ENCODE results near the gene EGFL7. TPM values are rescaled to one million over a fixed set of nuclear protein-coding genes. Genes with fewer than 3 reads are reported as not detected.

EGFL7 gene
- total and polyA plus RNA-seq, 4 donors: 32.1 to 39.7 (median 36.5) TPM

DNA sequence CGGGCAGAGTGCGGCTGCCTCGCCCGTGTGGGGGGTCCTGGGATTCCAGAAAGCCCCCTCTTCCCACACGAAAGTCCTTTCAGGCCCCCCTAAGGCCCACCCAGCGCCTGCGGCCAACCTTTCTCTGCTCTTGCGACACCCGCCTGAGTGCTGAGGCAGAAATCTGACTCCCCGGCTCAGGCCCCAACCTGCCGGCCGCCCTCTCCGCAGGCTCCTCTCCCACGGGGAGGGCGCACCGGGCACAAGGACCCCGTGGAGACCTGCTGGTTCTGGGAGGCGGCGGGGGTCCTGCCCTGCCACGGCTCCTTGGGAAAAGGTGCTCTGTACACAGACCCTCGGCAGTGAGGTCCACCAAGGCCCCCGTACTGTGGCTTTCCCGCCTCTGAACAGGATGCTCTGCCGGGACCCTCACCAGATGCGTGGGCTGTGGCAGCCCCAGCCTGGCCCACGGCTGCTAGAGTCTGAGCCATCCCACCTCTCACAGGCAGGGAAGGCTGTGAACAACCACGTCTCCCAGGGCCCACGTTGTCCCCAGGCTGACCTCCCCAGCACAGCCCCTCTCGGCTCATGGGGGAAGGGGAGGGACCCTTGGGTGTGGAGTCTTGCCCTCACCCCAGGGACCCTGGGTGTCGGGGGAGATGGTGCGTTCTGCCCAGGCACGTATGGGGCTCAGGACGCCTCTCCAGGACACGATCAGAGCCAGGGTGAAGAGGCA lies 41.5 kb upstream of the EGFL7 start:
- H3K4me1 ChIP-seq (ENCODE audit: control insufficient read depth in 4 of 4, insufficient read depth in 4 of 4, low read length in 3 of 4): peaks cover 37 to 65% (median 54%) of the 10 kb centered on the region in 4 donors
- 87% methylated on average over 34 of the region's 34 CpGs for WGBS
- no peaks in the 10 kb centered on the region for H3K27me3 ChIP-seq (ENCODE audit: control insufficient read depth in 4 of 4, insufficient read depth in 4 of 4, low read length in 3 of 4)
- no peak overlapping the region for H3K9ac ChIP-seq (ENCODE audit: low read depth in 1 of 2, low read length in 2 of 2)
- H3K9me3 ChIP-seq (ENCODE audit: control insufficient read depth in 4 of 4, low read length in 3 of 4): no peaks in the 10 kb centered on the region
- no peaks in the 10 kb centered on the region for H3K36me3 ChIP-seq (ENCODE audit: control insufficient read depth in 4 of 4, insufficient read depth in 3 of 4, low read depth in 1 of 4, low read length in 3 of 4)
- H3K4me3 ChIP-seq (ENCODE audit: low read depth in 1 of 3, low read length in 3 of 3): no peak overlapping the region
- no peak for DNase-seq (ENCODE audit: low spot score)
- no peak overlapping the region for H3K27ac ChIP-seq (ENCODE audit: low read depth in 1 of 2, low read length in 2 of 2)
- TF ChIP-seq ATF3 (IDR thresholded peaks at IDR 0.05): no peak
- TF ChIP-seq HNF4G (IDR thresholded peaks at IDR 0.05): no peak
- TF ChIP-seq HNF4A (conservative IDR thresholded peaks at IDR 0.05): no peak
- TF ChIP-seq SP1 (IDR thresholded peaks at IDR 0.05): no peak
- TF ChIP-seq, protein P1, sequence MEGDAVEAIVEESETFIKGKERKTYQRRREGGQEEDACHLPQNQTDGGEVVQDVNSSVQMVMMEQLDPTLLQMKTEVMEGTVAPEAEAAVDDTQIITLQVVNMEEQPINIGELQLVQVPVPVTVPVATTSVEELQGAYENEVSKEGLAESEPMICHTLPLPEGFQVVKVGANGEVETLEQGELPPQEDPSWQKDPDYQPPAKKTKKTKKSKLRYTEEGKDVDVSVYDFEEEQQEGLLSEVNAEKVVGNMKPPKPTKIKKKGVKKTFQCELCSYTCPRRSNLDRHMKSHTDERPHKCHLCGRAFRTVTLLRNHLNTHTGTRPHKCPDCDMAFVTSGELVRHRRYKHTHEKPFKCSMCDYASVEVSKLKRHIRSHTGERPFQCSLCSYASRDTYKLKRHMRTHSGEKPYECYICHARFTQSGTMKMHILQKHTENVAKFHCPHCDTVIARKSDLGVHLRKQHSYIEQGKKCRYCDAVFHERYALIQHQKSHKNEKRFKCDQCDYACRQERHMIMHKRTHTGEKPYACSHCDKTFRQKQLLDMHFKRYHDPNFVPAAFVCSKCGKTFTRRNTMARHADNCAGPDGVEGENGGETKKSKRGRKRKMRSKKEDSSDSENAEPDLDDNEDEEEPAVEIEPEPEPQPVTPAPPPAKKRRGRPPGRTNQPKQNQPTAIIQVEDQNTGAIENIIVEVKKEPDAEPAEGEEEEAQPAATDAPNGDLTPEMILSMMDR (IDR thresholded peaks at IDR 0.05; ENCODE audit: low read depth, low read length, missing input control): no peak
- TF ChIP-seq MAX (IDR thresholded peaks at IDR 0.05): no peak
- no peak for TF ChIP-seq NR2F2 (IDR thresholded peaks at IDR 0.05)
- TF ChIP-seq, protein P2, sequence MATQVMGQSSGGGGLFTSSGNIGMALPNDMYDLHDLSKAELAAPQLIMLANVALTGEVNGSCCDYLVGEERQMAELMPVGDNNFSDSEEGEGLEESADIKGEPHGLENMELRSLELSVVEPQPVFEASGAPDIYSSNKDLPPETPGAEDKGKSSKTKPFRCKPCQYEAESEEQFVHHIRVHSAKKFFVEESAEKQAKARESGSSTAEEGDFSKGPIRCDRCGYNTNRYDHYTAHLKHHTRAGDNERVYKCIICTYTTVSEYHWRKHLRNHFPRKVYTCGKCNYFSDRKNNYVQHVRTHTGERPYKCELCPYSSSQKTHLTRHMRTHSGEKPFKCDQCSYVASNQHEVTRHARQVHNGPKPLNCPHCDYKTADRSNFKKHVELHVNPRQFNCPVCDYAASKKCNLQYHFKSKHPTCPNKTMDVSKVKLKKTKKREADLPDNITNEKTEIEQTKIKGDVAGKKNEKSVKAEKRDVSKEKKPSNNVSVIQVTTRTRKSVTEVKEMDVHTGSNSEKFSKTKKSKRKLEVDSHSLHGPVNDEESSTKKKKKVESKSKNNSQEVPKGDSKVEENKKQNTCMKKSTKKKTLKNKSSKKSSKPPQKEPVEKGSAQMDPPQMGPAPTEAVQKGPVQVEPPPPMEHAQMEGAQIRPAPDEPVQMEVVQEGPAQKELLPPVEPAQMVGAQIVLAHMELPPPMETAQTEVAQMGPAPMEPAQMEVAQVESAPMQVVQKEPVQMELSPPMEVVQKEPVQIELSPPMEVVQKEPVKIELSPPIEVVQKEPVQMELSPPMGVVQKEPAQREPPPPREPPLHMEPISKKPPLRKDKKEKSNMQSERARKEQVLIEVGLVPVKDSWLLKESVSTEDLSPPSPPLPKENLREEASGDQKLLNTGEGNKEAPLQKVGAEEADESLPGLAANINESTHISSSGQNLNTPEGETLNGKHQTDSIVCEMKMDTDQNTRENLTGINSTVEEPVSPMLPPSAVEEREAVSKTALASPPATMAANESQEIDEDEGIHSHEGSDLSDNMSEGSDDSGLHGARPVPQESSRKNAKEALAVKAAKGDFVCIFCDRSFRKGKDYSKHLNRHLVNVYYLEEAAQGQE (IDR thresholded peaks at IDR 0.05): no peak
- TF ChIP-seq YY1 (IDR thresholded peaks at IDR 0.05): no peak

DNA sequence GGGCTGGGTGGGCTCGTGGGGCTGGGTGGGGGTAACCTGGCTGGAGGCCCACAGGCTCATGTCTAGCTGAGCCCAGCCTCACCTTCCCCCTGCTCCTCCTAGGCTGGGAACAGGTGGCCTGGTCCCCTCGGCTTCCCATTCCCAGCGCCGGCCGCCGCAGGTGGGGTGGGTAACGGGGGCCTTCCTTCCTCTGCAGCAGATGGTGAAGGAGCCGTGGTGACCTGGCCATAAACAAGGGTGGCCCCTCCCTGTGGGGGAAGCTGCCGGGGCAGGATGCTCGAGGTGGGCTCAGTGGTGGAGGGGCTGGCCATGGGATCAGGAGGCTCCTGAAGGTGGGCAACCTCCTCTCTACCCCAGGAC lies 41.0 kb upstream of the EGFL7 start:
- Histone ChIP-seq H3K27ac (ENCODE audit: low read depth in 1 of 2, low read length in 2 of 2) (no peak overlapping the region), H3K4me3 (ENCODE audit: low read depth in 1 of 3, low read length in 3 of 3) (no peak overlapping the region), H3K36me3 (ENCODE audit: control insufficient read depth in 4 of 4, insufficient read depth in 3 of 4, low read depth in 1 of 4, low read length in 3 of 4) (no peaks in the 10 kb centered on the region), H3K27me3 (ENCODE audit: control insufficient read depth in 4 of 4, insufficient read depth in 4 of 4, low read length in 3 of 4) (no peaks in the 10 kb centered on the region), H3K9ac (ENCODE audit: low read depth in 1 of 2, low read length in 2 of 2) (no peak overlapping the region), H3K4me1 (ENCODE audit: control insufficient read depth in 4 of 4, insufficient read depth in 4 of 4, low read length in 3 of 4) (peaks cover 41 to 69% (median 57%) of the 10 kb centered on the region in 4 donors), H3K9me3 (ENCODE audit: control insufficient read depth in 4 of 4, low read length in 3 of 4) (no peaks in the 10 kb centered on the region)
- no peak for TF ChIP-seq GABPA (IDR thresholded peaks at IDR 0.05 in 1 of 2, conservative IDR thresholded peaks at IDR 0.05 in 1 of 2)
- no peak for TF ChIP-seq ATF3 (IDR thresholded peaks at IDR 0.05)
- TF ChIP-seq EGR1 (IDR thresholded peaks at IDR 0.05; ENCODE audit: low read depth in 2 of 2): no peak
- TF ChIP-seq, protein P3, sequence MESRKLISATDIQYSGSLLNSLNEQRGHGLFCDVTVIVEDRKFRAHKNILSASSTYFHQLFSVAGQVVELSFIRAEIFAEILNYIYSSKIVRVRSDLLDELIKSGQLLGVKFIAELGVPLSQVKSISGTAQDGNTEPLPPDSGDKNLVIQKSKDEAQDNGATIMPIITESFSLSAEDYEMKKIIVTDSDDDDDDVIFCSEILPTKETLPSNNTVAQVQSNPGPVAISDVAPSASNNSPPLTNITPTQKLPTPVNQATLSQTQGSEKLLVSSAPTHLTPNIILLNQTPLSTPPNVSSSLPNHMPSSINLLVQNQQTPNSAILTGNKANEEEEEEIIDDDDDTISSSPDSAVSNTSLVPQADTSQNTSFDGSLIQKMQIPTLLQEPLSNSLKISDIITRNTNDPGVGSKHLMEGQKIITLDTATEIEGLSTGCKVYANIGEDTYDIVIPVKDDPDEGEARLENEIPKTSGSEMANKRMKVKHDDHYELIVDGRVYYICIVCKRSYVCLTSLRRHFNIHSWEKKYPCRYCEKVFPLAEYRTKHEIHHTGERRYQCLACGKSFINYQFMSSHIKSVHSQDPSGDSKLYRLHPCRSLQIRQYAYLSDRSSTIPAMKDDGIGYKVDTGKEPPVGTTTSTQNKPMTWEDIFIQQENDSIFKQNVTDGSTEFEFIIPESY (IDR thresholded peaks at IDR 0.05): no peak
- TF ChIP-seq NR2F2 (IDR thresholded peaks at IDR 0.05): no peak
- TF ChIP-seq TAF1 (conservative IDR thresholded peaks at IDR 0.05): no peak
- no peak for TF ChIP-seq FOXA2 (IDR thresholded peaks at IDR 0.05)
- TF ChIP-seq RAD21 (IDR thresholded peaks at IDR 0.05): no peak
- no peak for TF ChIP-seq YY1 (IDR thresholded peaks at IDR 0.05)
- no peak for TF ChIP-seq FOXA1 (IDR thresholded peaks at IDR 0.05)
- TF ChIP-seq MAX (IDR thresholded peaks at IDR 0.05): no peak
- no peak for TF ChIP-seq HNF4G (IDR thresholded peaks at IDR 0.05)
- TF ChIP-seq RXRA (IDR thresholded peaks at IDR 0.05): no peak
- DNase-seq (ENCODE audit: low spot score): no peak
- 90% methylated on average over 10 of the region's 10 CpGs for WGBS
